ENCODE data around the gene IL31. TPM values are rescaled to one million over a fixed set of nuclear protein-coding genes. Genes with fewer than 3 reads are reported as not detected.

Gene IL31
- total and polyA plus RNA-seq, 2 donors (not counting 3 experiments of a cell fraction or from before 2014, with no cell fraction given) = not detected

GRCh38 chr12:122147514-122148290 lies 26.3 kb downstream of the IL31 start:
- intact Hi-C loops (cut with micrococcal nuclease) (no loop called here), dilution Hi-C loops (cut with MboI; ENCODE audit: extremely low pct_ligation_motif_present, low sequenced_read_pairs) (no loop called here)
- FAIRE-seq (no peak), DNase-seq (ENCODE audit: low read depth, low spot score) (no peak)
- no peaks in the 10 kb centered on the region for H3K27me3 ChIP-seq (ENCODE audit: control insufficient read depth in 2 of 2, insufficient read depth in 2 of 2, low read length in 2 of 2)
- no peak overlapping the region for H3K27ac ChIP-seq (ENCODE audit: insufficient read depth, low read depth, low read length)
- H3K4me2 ChIP-seq (ENCODE audit: insufficient read depth, low read length) = no peak overlapping the region
- no peaks in the 10 kb centered on the region for H3K9me1 ChIP-seq (replicated peaks; ENCODE audit: control insufficient read depth, extremely low read depth, insufficient read depth, low read length)
- H3K79me2 ChIP-seq (ENCODE audit: control insufficient read depth, insufficient read depth, low read length) = no peaks in the 10 kb centered on the region
- H4K20me1 ChIP-seq (replicated peaks; ENCODE audit: control insufficient read depth, extremely low read depth, insufficient read depth, low read length) = no peaks in the 10 kb centered on the region
- ChIA-PET CTCF (interaction anchor here (1.2 to 1.5 kb wide), 2 partner anchors 17 to 43 kb away, joined by 5 to 9 read pairs; no protein-coding TSS in a partner anchor), POLR2A (interaction anchor here (0.5 kb wide), 1 partner anchor 56 kb away, joined by 3 read pairs; the partner anchor contains the start of gene B3GNT4)
- TF ChIP-seq EZH2 (IDR thresholded peaks at IDR 0.05; ENCODE audit: borderline replicate concordance, low read depth, low read length, severe bottlenecking) = no peak
- TF ChIP-seq POLR2A (IDR thresholded peaks at IDR 0.05; ENCODE audit: low read depth, low read length) = no peak
- TF ChIP-seq CTCF (IDR thresholded peaks at IDR 0.05; ENCODE audit: extremely low read depth in 1 of 2, insufficient read depth in 1 of 2, low read depth in 1 of 2, low read length in 2 of 2) = no peak
- no peak for TF ChIP-seq POLR2AphosphoS5 (IDR thresholded peaks at IDR 0.05; ENCODE audit: insufficient read depth, low read depth, low read length)
- no peak for TF ChIP-seq FOS (IDR thresholded peaks at IDR 0.05; ENCODE audit: borderline replicate concordance, insufficient read depth, low read length)
- TF ChIP-seq, protein P1, sequence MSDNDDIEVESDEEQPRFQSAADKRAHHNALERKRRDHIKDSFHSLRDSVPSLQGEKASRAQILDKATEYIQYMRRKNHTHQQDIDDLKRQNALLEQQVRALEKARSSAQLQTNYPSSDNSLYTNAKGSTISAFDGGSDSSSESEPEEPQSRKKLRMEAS (IDR thresholded peaks at IDR 0.05; ENCODE audit: insufficient read depth, insufficient read length) = no peak
- no peak for TF ChIP-seq MYC (IDR thresholded peaks at IDR 0.05; ENCODE audit: low read depth, low read length)
- no peak for TF ChIP-seq GATA2 (IDR thresholded peaks at IDR 0.05; ENCODE audit: insufficient read depth, insufficient read length, low read depth, low read length)
- TF ChIP-seq JUN (IDR thresholded peaks at IDR 0.05; ENCODE audit: borderline replicate concordance, insufficient read depth, insufficient read length, low read depth) = no peak
- peaks cover 0 to 5% of the 10 kb centered on the region in 2 experiments for H3K36me3 ChIP-seq (ENCODE audit: control insufficient read depth in 2 of 2, extremely low read depth in 1 of 2, insufficient read depth in 2 of 2, low read length in 2 of 2)
- H2AFZ ChIP-seq (ENCODE audit: low read depth, low read length) = no peak overlapping the region
- BruUV-seq (replicated peaks) = no TSS peak
- no peaks in the 10 kb centered on the region for H3K9me3 ChIP-seq (replicated peaks; ENCODE audit: control insufficient read depth, insufficient read depth, low read length)
- no peak overlapping the region for H3K9ac ChIP-seq (replicated peaks; ENCODE audit: extremely low read depth, insufficient read depth, low read length)
- H3K4me3 ChIP-seq (replicated peaks in 1 of 3; ENCODE audit: insufficient read depth in 1 of 3, low read depth in 1 of 3, low read length in 3 of 3) = no peak overlapping the region
- H3K4me1 ChIP-seq (ENCODE audit: control insufficient read depth, extremely low read depth, insufficient read depth, low read length) = no peaks in the 10 kb centered on the region

All from endothelial cell of umbilical vein (primary cell).